HG02973 (cell line): ENCODE measurements around the gene SPAG17.
"Not testable (repeated sequence)": the region's sequence is repeated elsewhere in the genome, so short reads cannot be mapped to it uniquely, and the experiment has no call there.

Experiments used
- ATAC-seq: cut with Tn5 transposase; IDR thresholded peaks from one replicate; pipeline ENCODE4 v1.9.1; 2021; ENCODE audit warnings: moderate library complexity; ENCODE audit not compliant: unreplicated experiment

SPAG17 gene

GRCh38 chr1:117985973-117986372 is 199.1 kb downstream of the SPAG17 start:
- ATAC-seq: no peak

GRCh38 chr1:117985239-117985638 is 199.8 kb downstream of the SPAG17 start:
- no peak for ATAC-seq

- ATAC-seq: no peak
Observed at GRCh38 chr1:117981455-117982192, 203.4 kb downstream of the SPAG17 start.

- ATAC-seq: no peak
Observed at GRCh38 chr1:117976381-117976780, 208.6 kb downstream of the SPAG17 start.

GRCh38 chr1:117971777-117972176 is 213.3 kb downstream of the SPAG17 start:
- no peak for ATAC-seq

GRCh38 chr1:117970252-117970651 is 214.8 kb downstream of the SPAG17 start:
- ATAC-seq: no peak

GRCh38 chr1:117967881-117968280 is 217.1 kb downstream of the SPAG17 start:
- ATAC-seq: no peak

- no peak for ATAC-seq
Observed at GRCh38 chr1:117967477-117967876, 217.6 kb downstream of the SPAG17 start.

- ATAC-seq: no peak
Observed at GRCh38 chr1:117964290-117965038, 220.6 kb downstream of the SPAG17 start.

GRCh38 chr1:117959364-117959763 is 225.7 kb downstream of the SPAG17 start:
- no peak for ATAC-seq

- no peak for ATAC-seq
Observed at GRCh38 chr1:117952386-117952785, 232.6 kb downstream of the SPAG17 start.

- no peak for ATAC-seq
Observed at GRCh38 chr1:117942293-117942692, 242.7 kb downstream of the SPAG17 start.

- ATAC-seq: no peak
Observed at GRCh38 chr1:117933769-117934168, 251.3 kb downstream of the SPAG17 start.

GRCh38 chr1:117932576-117932975 is 252.5 kb downstream of the SPAG17 start:
- ATAC-seq: no peak

- ATAC-seq: no peak
Observed at GRCh38 chr1:117930484-117930883, 254.5 kb downstream of the SPAG17 start.

GRCh38 chr1:117930173-117930447 is 254.9 kb downstream of the SPAG17 start:
- ATAC-seq: peak; percentile 1

GRCh38 chr1:117929343-117930172 is 255.5 kb downstream of the SPAG17 start, which contains the start of the genes GDAP2 and WDR3:
TSS of gene GDAP2 (minus strand) at chr1:117929621. CDS start at chr1:117920357, 9,264 bp downstream.
TSS of gene WDR3 (plus strand) at chr1:117929739. CDS start at chr1:117933320, 3,581 bp downstream.
- ATAC-seq: peak; percentile 94

GRCh38 chr1:117928881-117929342 is 256.1 kb downstream of the SPAG17 start:
- ATAC-seq: peak; percentile 32

- ATAC-seq: no peak
Observed at GRCh38 chr1:117925981-117926380, 259.0 kb downstream of the SPAG17 start.

GRCh38 chr1:117922717-117923116 is 262.3 kb downstream of the SPAG17 start:
- not testable (repeated sequence) for ATAC-seq

- no peak for ATAC-seq
Observed at GRCh38 chr1:117921991-117922390, 263.0 kb downstream of the SPAG17 start.
